GM12875 (cell line): ENCODE measurements around the gene OSBPL10.
"Not testable (repeated sequence)": the region's sequence is repeated elsewhere in the genome, so short reads cannot be mapped to it uniquely, and the experiment has no call there.

ENCODE experiments used
- H3K4me3 ChIP-seq: one replicate; pipeline ENCODE4 v1.5.1; 2011; ENCODE audit warnings: low read depth, low read length, control low read depth
- TF ChIP-seq, protein P1 (sequence below): IDR thresholded peaks from 2 replicates; pipeline ENCODE4 v1.5.1; 2011; ENCODE audit warnings: low read depth, mild to moderate bottlenecking, control low read depth, inconsistent platforms, low read length, moderate library complexity, borderline replicate concordance; ENCODE audit not compliant: insufficient read depth

OSBPL10 gene

DNA sequence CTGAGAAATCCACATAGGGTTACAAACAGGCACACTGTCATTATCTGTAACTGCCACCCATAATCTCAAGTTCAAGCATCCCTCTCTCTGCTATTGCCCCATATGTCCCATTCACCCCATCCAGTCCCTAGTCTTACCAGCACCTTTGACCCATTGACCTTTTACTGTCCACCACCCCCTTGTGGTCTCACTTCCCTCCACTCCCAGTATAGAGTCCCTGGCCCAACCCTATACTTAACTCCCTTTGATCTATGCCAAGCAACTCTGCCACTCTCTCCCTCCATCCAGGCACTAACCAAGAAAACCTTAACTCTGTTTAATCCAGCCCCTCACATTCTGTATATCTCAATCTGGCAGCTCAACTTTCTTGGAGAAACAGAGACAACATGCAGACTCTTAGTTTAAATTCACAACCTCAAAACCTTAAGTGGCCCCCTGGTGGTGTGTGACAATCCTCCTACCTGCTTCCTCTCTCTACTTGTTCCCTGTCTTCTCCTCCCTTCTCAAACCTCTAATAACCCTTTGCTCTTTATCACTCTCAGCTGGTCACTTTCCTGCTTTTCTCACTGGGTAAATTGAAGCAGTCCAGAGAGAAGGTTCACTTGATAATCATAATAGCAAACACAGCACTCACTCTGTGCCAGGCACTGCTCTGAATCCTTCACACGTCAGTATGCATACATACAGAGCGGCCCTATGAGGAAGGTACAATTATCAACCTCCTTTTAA lies 285.6 kb downstream of the OSBPL10 start:
- H3K4me3 ChIP-seq = no peak overlapping the region
- TF ChIP-seq, protein P1, sequence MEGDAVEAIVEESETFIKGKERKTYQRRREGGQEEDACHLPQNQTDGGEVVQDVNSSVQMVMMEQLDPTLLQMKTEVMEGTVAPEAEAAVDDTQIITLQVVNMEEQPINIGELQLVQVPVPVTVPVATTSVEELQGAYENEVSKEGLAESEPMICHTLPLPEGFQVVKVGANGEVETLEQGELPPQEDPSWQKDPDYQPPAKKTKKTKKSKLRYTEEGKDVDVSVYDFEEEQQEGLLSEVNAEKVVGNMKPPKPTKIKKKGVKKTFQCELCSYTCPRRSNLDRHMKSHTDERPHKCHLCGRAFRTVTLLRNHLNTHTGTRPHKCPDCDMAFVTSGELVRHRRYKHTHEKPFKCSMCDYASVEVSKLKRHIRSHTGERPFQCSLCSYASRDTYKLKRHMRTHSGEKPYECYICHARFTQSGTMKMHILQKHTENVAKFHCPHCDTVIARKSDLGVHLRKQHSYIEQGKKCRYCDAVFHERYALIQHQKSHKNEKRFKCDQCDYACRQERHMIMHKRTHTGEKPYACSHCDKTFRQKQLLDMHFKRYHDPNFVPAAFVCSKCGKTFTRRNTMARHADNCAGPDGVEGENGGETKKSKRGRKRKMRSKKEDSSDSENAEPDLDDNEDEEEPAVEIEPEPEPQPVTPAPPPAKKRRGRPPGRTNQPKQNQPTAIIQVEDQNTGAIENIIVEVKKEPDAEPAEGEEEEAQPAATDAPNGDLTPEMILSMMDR = peak; percentile 48; the same call in 1 of the 2 replicates

DNA sequence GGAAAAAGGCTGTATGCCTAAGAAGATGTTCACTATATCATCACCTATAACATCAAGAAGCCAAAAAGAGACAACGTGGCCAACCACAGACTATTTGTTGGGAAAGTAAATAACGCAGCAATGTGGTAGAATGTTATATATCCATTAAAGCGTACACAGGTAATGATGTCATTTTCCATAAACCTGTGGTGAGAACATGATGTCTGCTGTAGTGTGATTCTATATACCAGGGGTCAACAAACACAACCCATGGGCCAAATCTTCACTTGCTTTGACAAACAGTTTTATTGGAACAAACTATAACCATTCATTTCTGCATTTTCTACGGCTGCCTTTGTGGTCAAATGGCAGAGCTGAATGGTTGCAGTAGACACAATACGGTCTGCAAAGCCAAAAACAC lies 287.7 kb downstream of the OSBPL10 start:
- no peak overlapping the region for H3K4me3 ChIP-seq
- TF ChIP-seq, protein P1 = no peak

DNA sequence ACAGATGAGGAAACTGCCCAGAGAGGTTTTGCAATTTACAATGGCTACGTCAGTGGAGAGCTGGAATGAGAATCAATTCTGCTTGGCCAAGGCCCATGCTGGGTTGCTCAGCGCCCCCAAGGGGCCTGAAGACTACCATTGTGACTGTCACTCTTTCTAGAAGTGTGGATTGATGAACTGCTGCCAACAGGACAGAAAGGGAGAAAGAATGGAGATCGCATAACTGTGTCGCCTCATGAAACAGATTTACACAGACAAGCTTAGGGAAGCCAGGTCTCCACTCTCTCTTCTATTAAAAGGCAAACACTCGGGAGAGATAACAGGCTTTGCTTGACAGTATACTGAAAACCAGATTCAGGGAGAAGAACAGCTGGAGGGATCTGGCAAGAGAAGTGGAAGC lies 288.3 kb downstream of the OSBPL10 start:
- TF ChIP-seq, protein P1 = peak; percentile 22; the same call in 1 of the 2 replicates
- H3K4me3 ChIP-seq = no peak overlapping the region

DNA sequence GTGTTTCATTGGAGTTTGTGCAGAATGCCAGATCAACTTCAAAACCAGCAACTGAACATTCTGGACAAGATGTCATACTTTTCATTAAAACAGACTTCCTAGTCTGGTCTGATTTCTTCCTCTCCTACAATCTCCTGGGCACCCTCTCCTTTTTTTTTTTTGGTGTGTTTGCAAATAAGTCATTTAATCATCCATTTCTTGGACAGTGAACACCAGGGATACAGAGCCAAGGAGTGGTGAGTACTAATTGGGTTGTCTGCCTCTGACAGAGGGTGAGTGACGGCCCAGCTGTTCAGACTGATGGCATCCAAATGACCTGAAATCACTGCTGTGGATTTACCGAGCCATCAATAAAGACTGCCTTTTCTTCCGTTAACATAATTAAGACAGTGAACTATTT lies 290.3 kb downstream of the OSBPL10 start:
- TF ChIP-seq, protein P1 = no peak
- H3K4me3 ChIP-seq = no peak overlapping the region

DNA sequence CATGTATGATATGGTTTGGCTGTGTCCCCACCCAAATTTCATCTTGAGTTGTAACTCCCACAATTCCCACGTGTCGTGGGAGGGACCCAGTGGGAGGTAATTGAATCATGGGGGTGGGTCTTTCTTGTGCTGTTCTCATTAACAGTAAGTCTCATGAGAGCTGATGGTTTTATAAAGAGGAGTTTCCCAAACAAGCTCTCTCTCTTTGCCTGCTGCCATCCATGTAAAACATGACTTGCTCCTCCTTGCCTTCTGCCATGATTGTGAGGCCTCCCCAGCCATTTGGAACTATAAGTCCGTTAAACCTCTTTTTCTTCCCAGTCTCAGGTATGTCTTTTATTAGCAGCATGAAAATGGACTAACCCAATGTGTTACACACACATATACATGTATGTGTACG lies 291.5 kb downstream of the OSBPL10 start:
- not testable (repeated sequence) for H3K4me3 ChIP-seq

DNA sequence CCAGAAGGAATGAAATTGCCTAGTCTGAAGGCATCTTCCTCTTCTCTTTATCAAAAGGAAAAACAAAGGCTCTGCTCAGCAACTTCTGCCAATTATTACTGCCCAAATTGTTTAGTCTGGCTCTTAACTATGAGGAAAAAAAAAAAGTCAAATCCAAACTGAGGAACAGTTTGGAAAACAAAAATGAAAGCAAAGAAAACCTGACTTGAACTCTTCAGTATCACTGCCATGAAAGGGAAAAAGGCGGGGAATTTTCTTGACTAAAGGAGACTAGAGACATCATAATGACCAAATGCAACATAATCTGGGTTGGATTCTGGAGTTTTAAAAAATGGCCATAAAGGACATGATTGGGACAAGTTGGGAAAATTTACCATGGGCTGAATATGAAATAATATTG lies 292.1 kb downstream of the OSBPL10 start:
- TF ChIP-seq, protein P1 = no peak
- no peak overlapping the region for H3K4me3 ChIP-seq

DNA sequence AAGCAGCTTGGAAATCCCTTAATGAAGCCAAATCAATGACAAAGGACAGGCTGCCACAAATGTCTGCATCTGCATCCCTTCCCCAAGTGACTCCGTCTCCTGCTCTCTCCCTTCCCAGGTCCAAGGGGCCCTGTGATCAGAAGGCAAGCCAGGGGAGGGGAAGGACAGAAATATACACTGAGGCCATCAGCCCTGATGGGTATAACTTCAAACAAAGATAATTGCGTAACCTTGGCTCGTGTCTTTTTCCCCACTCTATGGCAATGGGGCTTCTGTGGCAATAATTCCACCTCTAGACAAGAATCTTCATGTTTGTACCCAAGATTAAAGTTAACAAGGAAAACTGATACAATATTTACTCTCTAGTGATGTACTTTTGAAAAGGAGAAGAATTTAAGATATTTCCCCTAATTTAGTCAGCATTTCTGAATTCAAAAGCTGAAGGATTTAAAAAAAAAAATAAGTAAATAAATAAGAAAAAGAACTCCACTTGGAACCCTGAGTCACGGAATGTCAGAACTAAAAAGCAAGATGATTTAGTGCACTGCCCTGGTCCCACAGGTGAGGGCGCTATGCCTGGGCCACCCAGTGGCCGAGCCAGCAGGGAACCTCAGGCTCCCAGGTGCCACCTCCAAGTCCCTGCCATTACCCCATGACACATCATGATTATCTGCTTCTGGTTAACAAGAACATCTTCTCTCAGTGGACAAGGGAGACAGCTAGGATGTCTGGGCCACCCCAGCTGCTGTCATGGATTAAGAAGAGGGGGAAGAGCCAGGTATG lies 293.9 kb downstream of the OSBPL10 start:
- H3K4me3 ChIP-seq = no peak overlapping the region
- TF ChIP-seq, protein P1 = no peak
